ENCODE data around the gene SLC46A3.

DNA sequence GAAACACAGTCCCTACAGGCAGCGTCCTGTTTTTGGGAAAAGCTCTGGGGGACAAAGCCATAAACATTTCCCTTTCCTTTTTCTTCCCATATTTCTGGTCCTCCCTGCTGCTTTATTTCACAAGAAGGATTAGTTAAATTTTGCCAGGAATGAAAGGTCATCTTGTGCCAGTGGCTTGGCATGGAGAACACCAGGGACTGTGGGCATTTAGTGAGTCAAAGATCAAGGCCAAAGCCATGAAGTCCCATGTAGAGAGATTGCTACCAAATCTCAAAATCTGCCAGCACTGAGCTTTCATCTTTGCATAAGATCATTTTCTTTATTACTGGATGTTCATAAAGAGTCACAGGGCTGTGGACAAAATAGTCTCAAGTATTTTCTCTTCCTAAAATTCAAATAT is 29.1 kb upstream of the SLC46A3 start:
- TF ChIP-seq, protein P1, sequence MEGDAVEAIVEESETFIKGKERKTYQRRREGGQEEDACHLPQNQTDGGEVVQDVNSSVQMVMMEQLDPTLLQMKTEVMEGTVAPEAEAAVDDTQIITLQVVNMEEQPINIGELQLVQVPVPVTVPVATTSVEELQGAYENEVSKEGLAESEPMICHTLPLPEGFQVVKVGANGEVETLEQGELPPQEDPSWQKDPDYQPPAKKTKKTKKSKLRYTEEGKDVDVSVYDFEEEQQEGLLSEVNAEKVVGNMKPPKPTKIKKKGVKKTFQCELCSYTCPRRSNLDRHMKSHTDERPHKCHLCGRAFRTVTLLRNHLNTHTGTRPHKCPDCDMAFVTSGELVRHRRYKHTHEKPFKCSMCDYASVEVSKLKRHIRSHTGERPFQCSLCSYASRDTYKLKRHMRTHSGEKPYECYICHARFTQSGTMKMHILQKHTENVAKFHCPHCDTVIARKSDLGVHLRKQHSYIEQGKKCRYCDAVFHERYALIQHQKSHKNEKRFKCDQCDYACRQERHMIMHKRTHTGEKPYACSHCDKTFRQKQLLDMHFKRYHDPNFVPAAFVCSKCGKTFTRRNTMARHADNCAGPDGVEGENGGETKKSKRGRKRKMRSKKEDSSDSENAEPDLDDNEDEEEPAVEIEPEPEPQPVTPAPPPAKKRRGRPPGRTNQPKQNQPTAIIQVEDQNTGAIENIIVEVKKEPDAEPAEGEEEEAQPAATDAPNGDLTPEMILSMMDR (IDR thresholded peaks at IDR 0.05; ENCODE audit: low read depth, low read length, poor library complexity, severe bottlenecking) = no peak
- TF ChIP-seq EZH2phosphoT487 (IDR thresholded peaks at IDR 0.05; ENCODE audit: borderline replicate concordance, low read length) = no peak

Data from DOHH2 (cell line).